Activated CD4-positive, alpha-beta T cell treated with anti-CD3 and anti-CD28 coated beads, Interleukin-2, amount 10 ng/mL, durations not matched to agents 24 days and 14 days (primary cell): ENCODE measurements around the gene ARMC9. TPM values are rescaled to one million over a fixed set of nuclear protein-coding genes. Genes with fewer than 3 reads are reported as not detected.
A peak's percentile ranks its signal among the peaks of the same experiment; 100 is the strongest.

Source experiments
- DNase-seq: peaks from one replicate; pipeline ENCODE4 v3.0.0; 2022
- H3K27ac Mint-ChIP-seq: one replicate; pipeline ENCODE4 v1.8.0; 2022; ENCODE audit warnings: mild to moderate bottlenecking, mixed read lengths
- H3K27me3 Mint-ChIP-seq: one replicate; pipeline ENCODE4 v1.8.0; 2022; ENCODE audit warnings: mixed read lengths
- H3K36me3 Mint-ChIP-seq: one replicate; pipeline ENCODE4 v1.8.0; 2022; ENCODE audit warnings: low read depth, mild to moderate bottlenecking, mixed read lengths
- H3K4me1 Mint-ChIP-seq: one replicate; pipeline ENCODE4 v1.8.0; 2021; ENCODE audit warnings: mixed read lengths
- H3K4me3 Mint-ChIP-seq: one replicate; pipeline ENCODE4 v1.8.0; 2022; ENCODE audit warnings: mild to moderate bottlenecking, moderate library complexity, mixed read lengths
- H3K9me3 Mint-ChIP-seq: one replicate; pipeline ENCODE4 v1.8.0; 2021; ENCODE audit warnings: mixed read lengths
- intact Hi-C: fragments of 100-400 bp; cut with micrococcal nuclease; formaldehyde crosslinking; loops from one replicate; pipeline ENCODE4 v1.15.1; 2023
- total RNA-seq: library from RNA; stranded (reverse); gene quantifications from 2 replicates; pipeline ENCODE4 v1.2.3, GENCODE V29; 2022

The ARMC9 gene
- total RNA-seq, 1 donor from 2014 or later: 5.9 TPM

DNA sequence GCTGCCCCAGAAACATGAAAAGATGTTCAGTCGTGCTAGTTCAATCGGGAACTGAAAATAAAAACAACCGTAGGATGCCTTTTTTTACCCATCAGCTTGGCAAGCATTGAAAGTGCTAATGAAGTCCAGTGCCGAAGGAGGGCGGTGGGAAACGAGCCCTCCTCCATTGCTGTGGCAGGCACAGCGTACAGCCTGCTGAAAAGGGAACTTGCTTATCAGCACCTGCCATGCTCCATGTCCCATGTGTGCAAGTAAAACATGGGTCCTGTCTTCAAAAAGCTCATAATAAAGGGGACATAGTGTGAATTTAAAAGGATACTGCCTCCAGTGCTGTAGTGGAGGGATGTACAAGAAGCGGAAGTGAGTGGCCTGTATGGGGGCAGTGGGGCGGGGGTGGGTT lies 82.4 kb downstream of the ARMC9 start:
- intact Hi-C loops: no loop called here
- no peak for DNase-seq
- peaks cover 16% of the 10 kb centered on the region for H3K27me3 Mint-ChIP-seq
- H3K36me3 Mint-ChIP-seq: no peaks in the 10 kb centered on the region
- no peaks in the 10 kb centered on the region for H3K4me1 Mint-ChIP-seq
- H3K4me3 Mint-ChIP-seq: no peak overlapping the region
- no peaks in the 10 kb centered on the region for H3K9me3 Mint-ChIP-seq
- H3K27ac Mint-ChIP-seq: no peak overlapping the region

DNA sequence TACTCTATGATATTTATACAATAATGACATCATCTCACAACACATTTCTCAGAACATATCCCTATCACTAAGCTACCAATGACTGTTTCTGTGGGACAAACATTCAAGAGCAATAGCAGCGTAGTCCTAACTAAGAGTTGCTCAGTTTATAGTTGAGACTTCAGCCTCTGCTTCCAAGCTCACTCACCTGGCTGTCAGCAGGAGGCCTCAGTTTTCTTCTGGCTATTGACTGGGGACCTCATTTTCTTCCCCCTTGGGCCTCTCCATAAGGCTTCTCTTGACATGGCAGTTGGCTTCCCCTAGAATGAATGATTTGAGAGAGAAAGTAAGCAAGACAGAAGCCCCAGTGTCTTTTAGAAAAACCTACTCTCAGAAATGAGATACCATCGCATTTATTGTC lies 85.9 kb downstream of the ARMC9 start:
- H3K9me3 Mint-ChIP-seq: no peaks in the 10 kb centered on the region
- H3K4me3 Mint-ChIP-seq: no peak overlapping the region
- H3K4me1 Mint-ChIP-seq: no peaks in the 10 kb centered on the region
- intact Hi-C loops: no loop called here
- H3K36me3 Mint-ChIP-seq: no peaks in the 10 kb centered on the region
- no peak for DNase-seq
- H3K27me3 Mint-ChIP-seq: peaks cover 11% of the 10 kb centered on the region
- H3K27ac Mint-ChIP-seq: no peak overlapping the region

DNA sequence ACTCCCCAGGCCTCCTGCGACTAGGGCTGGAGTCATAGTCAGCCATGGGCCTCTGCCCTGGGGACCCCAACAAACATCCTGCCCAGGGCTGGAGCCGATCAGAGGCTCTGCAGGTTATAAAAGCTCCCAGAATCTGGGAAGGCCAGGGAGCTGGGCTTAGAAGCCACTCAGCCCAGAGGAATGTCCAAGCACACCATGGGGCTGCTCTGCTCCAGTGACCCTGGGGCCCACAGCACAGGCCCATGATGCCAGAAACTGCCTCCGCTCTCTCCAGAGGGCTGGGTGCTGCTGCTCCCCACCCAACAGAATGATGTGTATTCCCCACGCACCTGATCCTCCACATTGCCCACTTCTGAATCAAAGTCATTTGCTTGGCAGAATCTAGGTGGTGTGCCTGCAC lies 88.5 kb downstream of the ARMC9 start:
- H3K4me1 Mint-ChIP-seq: no peaks in the 10 kb centered on the region
- no peaks in the 10 kb centered on the region for H3K36me3 Mint-ChIP-seq
- H3K27ac Mint-ChIP-seq: no peak overlapping the region
- no peak overlapping the region for H3K4me3 Mint-ChIP-seq
- peaks cover 7% of the 10 kb centered on the region for H3K27me3 Mint-ChIP-seq
- H3K9me3 Mint-ChIP-seq: no peaks in the 10 kb centered on the region
- intact Hi-C loops: no loop called here
- DNase-seq: no peak

GRCh38 chr2:231287696-231288095 lies 89.3 kb downstream of the ARMC9 start:
- H3K9me3 Mint-ChIP-seq: no peaks in the 10 kb centered on the region
- DNase-seq: no peak
- H3K27me3 Mint-ChIP-seq: peaks cover 6% of the 10 kb centered on the region
- intact Hi-C loops: no loop called here
- H3K4me1 Mint-ChIP-seq: no peaks in the 10 kb centered on the region
- no peak overlapping the region for H3K4me3 Mint-ChIP-seq
- H3K27ac Mint-ChIP-seq: no peak overlapping the region
- H3K36me3 Mint-ChIP-seq: no peaks in the 10 kb centered on the region

- no peak overlapping the region for H3K27ac Mint-ChIP-seq
- no peak for DNase-seq
- no peaks in the 10 kb centered on the region for H3K4me1 Mint-ChIP-seq
- intact Hi-C loops: no loop called here
- peaks cover 3% of the 10 kb centered on the region for H3K27me3 Mint-ChIP-seq
- no peaks in the 10 kb centered on the region for H3K36me3 Mint-ChIP-seq
- no peaks in the 10 kb centered on the region for H3K9me3 Mint-ChIP-seq
- H3K4me3 Mint-ChIP-seq: no peak overlapping the region
These were observed 90.2 kb downstream of the ARMC9 start for GRCh38 chr2:231288590-231288989.

- Mint-ChIP-seq H3K9me3 (no peaks in the 10 kb centered on the region), H3K27me3 (peaks cover 3% of the 10 kb centered on the region), H3K36me3 (no peaks in the 10 kb centered on the region), H3K27ac (no peak overlapping the region), H3K4me1 (no peaks in the 10 kb centered on the region), H3K4me3 (no peak overlapping the region)
- DNase-seq: no peak
- intact Hi-C loops: no loop called here
These were observed 92.0 kb downstream of the ARMC9 start for GRCh38 chr2:231290321-231291015.

- H3K4me1 Mint-ChIP-seq: no peaks in the 10 kb centered on the region
- peaks cover 5% of the 10 kb centered on the region for H3K27me3 Mint-ChIP-seq
- no peaks in the 10 kb centered on the region for H3K36me3 Mint-ChIP-seq
- no peak overlapping the region for H3K27ac Mint-ChIP-seq
- H3K4me3 Mint-ChIP-seq: no peak overlapping the region
- no peak for DNase-seq
- H3K9me3 Mint-ChIP-seq: no peaks in the 10 kb centered on the region
- intact Hi-C loops: no loop called here
These were observed 94.2 kb downstream of the ARMC9 start for GRCh38 chr2:231292472-231293134.

DNA sequence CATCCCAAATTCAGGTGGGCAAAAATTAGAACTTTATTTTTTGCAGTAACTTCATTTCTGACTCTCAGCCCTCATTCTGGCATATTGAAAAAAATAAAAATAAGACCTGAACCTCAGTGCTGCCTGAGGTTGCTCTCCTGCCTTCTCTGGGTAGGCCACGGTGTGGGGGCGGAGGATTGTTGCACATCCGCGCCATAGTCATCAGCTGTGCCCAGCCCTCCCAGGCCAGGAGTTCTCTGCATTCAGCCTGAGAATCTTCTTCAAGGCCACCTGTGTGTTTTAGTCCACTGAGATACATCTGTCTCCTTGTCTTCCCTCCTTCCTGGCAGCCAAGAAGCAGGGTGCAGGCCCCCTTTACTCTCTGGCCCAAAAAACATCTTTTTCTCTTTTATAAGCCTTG lies 94.7 kb downstream of the ARMC9 start:
- no peaks in the 10 kb centered on the region for H3K36me3 Mint-ChIP-seq
- H3K27ac Mint-ChIP-seq: no peak overlapping the region
- intact Hi-C loops: no loop called here
- no peaks in the 10 kb centered on the region for H3K9me3 Mint-ChIP-seq
- DNase-seq: no peak
- H3K4me1 Mint-ChIP-seq: no peaks in the 10 kb centered on the region
- peaks cover 5% of the 10 kb centered on the region for H3K27me3 Mint-ChIP-seq
- H3K4me3 Mint-ChIP-seq: no peak overlapping the region

DNA sequence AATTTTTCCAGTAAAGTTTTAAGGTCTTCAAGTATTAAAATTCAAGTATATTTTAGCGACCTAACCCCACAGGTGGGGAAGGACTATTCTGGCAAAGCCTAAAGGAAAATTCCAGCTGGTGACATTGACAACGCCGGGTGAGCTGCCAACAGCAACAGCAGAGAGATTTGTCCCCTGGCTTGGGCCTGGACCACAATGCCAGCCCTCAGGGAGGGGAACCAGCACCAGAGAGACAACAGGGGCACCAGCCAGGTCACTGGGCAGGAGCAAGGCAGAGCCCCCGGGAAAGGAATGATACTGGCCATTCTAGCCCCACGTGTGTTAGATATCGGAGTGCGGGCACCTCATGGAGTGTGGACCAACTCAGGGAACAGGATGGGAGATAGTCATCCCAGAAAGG lies 95.7 kb downstream of the ARMC9 start:
- Mint-ChIP-seq H3K9me3 (no peaks in the 10 kb centered on the region), H3K27ac (no peak overlapping the region), H3K27me3 (peaks cover 5% of the 10 kb centered on the region), H3K36me3 (no peaks in the 10 kb centered on the region), H3K4me1 (no peaks in the 10 kb centered on the region), H3K4me3 (no peak overlapping the region)
- intact Hi-C loops: no loop called here
- DNase-seq: no peak

GRCh38 chr2:231294571-231295362 lies 96.3 kb downstream of the ARMC9 start:
- intact Hi-C loops: loop anchor here (5.0 kb wide), 1 partner anchor 113 kb away; no protein-coding TSS in a partner anchor
- no peaks in the 10 kb centered on the region for H3K9me3 Mint-ChIP-seq
- no peak overlapping the region for H3K4me3 Mint-ChIP-seq
- peaks cover 8% of the 10 kb centered on the region for H3K27me3 Mint-ChIP-seq
- no peaks in the 10 kb centered on the region for H3K4me1 Mint-ChIP-seq
- H3K27ac Mint-ChIP-seq: no peak overlapping the region
- DNase-seq: no peak
- H3K36me3 Mint-ChIP-seq: no peaks in the 10 kb centered on the region

DNA sequence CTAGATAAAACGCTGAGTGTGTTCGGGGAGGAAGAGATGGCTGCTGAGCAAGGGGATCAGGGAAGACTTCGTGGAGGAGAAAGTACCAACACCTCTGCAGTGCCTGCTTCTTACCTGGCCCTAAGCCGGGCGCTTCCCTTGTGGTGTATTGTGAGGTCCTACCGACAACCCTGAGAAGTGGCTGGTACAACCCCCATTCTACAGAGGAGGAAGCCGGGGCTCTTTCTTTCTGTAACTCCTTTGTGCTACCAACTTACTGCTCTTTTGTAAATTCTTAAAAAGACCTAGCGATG lies 96.9 kb downstream of the ARMC9 start:
- intact Hi-C loops: loop anchor here (5.0 kb wide), 1 partner anchor 112 kb away; no protein-coding TSS in a partner anchor
- H3K36me3 Mint-ChIP-seq: no peaks in the 10 kb centered on the region
- DNase-seq: no peak
- H3K27me3 Mint-ChIP-seq: peaks cover 6% of the 10 kb centered on the region
- no peak overlapping the region for H3K4me3 Mint-ChIP-seq
- no peaks in the 10 kb centered on the region for H3K4me1 Mint-ChIP-seq
- no peak overlapping the region for H3K27ac Mint-ChIP-seq
- no peaks in the 10 kb centered on the region for H3K9me3 Mint-ChIP-seq

DNA sequence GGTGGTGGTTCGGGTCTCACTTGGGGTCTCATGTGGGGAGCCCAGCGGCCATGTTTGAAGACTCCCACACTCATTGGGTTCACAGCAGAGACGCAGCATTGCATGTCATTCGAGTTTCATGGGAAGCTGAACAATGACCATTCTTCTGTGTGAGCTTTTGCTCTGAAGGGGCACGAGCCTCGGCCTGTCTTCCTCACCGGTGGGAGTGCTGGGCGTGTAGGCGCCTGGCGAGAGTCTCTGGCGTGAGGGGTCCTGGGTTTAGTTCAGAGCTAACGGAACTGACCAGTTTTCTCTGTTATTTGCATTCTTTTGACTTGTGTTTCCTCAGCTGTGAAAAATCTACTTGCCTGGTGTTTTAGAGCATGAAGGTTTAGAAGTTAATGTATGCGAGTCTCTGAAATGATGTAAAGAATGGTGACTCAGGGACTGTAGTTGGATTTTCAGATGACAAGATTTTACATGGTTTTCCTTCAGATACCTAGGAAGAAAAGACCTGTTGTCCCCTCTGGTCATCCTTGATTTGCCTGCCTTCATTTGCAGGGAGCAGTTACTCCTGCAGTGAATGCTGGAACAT lies 98.1 kb downstream of the ARMC9 start:
- DNase-seq: no peak
- Mint-ChIP-seq H3K4me1 (peaks cover 3% of the 10 kb centered on the region), H3K9me3 (no peaks in the 10 kb centered on the region), H3K36me3 (no peaks in the 10 kb centered on the region), H3K27ac (no peak overlapping the region), H3K27me3 (peaks cover 6% of the 10 kb centered on the region), H3K4me3 (no peak overlapping the region)
- intact Hi-C loops: loop anchor here (5.0 kb wide), 1 partner anchor 111 kb away; no protein-coding TSS in a partner anchor

- H3K4me1 Mint-ChIP-seq: peaks cover 3% of the 10 kb centered on the region
- peak; percentile 68 for DNase-seq
- no peaks in the 10 kb centered on the region for H3K9me3 Mint-ChIP-seq
- H3K27me3 Mint-ChIP-seq: peaks cover 6% of the 10 kb centered on the region
- no peak overlapping the region for H3K27ac Mint-ChIP-seq
- H3K36me3 Mint-ChIP-seq: no peaks in the 10 kb centered on the region
- intact Hi-C loops: loop anchor here (5.0 kb wide), 1 partner anchor 110 kb away; no protein-coding TSS in a partner anchor
- H3K4me3 Mint-ChIP-seq: no peak overlapping the region
These were observed 98.9 kb downstream of the ARMC9 start for GRCh38 chr2:231297108-231297908.
